GM21717 (cell line): ENCODE data around the gene ZNRF4.
"Not testable (repeated sequence)": the region's sequence is repeated elsewhere in the genome, so short reads cannot be mapped to it uniquely, and the experiment has no call there.

Experiments used
- ATAC-seq: cut with Tn5 transposase; IDR thresholded peaks from one replicate; pipeline ENCODE4 v1.9.1; 2021; ENCODE audit warnings: mild to moderate bottlenecking, moderate library complexity; ENCODE audit not compliant: unreplicated experiment

Gene ZNRF4, protein sequence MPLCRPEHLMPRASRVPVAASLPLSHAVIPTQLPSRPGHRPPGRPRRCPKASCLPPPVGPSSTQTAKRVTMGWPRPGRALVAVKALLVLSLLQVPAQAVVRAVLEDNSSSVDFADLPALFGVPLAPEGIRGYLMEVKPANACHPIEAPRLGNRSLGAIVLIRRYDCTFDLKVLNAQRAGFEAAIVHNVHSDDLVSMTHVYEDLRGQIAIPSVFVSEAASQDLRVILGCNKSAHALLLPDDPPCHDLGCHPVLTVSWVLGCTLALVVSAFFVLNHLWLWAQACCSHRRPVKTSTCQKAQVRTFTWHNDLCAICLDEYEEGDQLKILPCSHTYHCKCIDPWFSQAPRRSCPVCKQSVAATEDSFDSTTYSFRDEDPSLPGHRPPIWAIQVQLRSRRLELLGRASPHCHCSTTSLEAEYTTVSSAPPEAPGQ

DNA sequence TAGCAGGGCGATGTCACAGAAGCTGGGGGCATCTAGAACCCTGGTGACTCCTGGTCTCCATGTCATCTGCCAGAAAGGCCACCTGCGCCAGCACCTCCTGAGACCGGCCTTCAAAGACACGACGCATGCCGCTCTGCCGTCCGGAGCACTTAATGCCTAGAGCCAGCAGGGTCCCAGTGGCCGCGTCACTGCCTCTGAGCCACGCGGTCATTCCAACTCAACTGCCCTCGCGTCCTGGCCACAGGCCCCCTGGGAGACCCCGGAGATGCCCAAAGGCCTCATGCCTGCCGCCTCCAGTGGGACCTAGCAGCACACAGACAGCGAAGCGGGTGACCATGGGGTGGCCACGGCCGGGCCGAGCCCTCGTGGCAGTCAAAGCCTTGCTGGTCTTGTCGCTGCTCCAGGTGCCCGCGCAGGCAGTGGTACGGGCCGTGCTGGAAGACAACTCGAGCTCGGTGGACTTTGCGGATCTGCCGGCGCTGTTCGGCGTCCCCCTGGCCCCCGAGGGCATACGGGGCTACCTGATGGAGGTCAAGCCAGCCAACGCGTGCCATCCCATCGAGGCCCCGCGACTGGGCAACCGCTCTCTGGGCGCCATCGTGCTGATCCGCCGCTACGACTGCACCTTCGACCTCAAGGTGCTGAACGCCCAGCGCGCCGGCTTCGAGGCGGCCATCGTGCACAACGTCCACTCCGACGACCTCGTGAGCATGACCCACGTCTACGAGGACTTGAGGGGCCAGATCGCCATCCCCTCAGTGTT, at the start of gene ZNRF4:
Gene ZNRF4 (plus strand): TSS at position 51 of the 763 bp plus-strand sequence. CDS start 75 bp downstream, at position 126.
- no peak for ATAC-seq

DNA sequence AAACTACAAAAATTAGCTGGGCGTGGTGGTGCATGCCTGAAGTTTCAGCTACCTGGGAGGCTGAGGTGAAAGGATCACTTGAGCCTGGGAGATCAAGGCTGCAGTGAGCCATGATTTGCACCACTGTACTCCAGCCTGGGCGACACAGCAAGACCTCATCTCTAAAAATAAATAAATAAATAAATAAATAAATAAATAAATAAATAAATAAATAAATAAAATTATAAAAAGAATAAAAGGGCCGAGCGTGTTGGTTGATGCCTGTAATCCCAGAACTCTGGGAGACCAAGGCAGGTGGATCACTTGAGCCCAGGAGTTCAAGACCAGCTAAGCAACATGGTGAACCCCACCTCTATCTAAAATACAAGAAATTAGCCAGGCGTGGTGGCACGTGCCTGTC, 49.0 kb upstream of the ZNRF4 start:
- ATAC-seq = not testable (repeated sequence)

DNA sequence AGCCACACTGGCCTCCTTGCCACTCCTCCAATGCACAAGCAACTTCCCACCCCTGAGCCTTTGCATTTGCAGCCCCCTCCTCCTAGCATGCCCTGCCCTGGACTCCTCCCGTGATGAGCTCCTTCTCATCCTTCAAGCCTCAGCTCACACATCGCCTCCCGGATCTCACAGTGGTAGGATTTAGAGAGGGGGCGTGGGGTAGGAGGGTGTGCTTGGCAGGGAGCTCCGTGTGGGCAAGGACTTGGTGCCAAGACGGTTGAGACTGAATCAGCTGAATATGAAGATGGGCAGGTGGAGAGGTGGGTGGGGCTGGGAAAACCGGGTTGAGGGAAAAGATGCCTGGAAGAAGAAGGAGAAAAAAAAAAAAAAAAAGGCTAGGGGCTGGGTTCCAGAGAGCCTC, 48.4 kb upstream of the ZNRF4 start:
- no peak for ATAC-seq

DNA sequence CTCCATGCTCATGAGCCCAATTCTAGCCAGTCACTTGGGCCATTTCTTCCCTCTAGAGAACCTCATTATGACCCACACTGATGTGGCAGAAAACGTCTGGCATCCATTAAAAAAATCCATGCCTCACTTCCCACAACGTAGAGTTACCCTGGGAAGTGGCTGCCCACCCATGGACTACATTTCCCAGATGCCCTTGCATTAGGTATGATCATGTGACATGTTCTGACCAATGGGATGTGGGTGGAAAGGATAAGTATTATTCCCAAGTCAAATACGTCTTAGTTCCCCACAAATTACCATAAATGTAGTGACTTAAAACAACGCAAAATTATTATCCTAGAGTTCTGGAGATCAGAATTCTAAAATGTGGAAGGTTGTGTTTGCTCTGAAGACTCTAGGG, 47.9 kb upstream of the ZNRF4 start:
- ATAC-seq = no peak

DNA sequence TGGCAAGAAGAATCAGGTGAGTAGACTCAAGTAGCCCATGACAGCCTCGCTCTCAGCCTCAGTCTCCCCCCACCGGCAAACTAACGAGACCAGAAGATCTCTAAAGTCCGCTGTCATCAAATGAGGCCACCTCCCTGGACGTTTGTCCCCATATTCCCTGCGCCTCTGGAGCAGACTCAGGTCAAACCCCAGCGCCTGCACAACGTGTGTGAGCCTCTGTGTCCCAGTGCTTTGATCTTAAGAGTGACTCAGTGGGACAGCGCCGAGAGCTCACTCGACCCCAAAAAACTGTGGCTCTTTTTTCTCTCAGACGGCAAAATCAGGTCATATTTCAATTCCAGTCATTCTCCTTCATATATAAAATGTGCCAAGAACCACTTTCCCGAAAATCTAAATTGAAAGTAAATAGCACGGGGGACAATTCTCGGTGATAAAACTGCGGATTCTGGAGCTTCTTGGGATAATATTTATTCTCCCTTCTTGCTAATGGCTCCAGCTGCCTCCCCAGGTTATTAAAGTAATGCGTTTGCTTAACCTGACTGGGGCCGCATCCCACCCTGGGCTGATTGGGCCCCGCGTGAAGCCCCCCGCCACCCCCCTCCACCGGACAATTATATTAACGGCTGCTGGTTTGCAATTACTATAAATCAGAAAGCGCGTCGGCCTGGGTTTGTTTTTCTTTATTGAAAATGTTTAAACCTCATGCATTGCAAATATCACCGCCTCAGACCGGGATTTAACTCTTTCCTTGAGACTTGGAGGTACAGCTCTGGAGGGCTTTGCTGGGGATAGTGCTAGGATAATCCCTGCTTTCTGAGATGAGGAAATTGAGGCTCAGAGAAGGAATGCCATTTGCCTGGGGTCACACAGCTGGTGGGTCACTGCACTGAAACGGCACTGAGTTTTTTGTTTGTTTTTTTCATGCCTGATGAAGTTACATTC, 37.5 kb upstream of the ZNRF4 start:
- no peak for ATAC-seq

DNA sequence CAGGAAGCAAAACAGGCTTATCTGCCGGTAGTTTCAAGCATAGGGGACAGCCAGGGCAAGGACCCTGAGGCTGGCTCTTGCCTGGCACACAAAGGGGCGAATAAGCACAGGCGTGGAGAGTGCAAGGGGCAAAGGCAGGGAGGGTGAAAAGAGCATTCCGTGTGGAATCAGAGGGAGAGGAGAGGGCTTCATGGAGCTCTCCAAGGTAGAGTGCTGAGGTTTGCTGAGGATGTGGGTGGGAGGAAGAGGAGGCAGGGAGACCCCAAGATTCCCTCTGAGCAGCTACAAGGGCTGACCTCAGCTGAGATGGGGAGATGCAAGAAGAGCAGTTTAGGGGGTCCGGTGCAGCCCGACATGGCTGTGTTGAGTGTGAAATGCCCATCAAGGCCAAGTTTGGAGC, 36.5 kb upstream of the ZNRF4 start:
- ATAC-seq = no peak

DNA sequence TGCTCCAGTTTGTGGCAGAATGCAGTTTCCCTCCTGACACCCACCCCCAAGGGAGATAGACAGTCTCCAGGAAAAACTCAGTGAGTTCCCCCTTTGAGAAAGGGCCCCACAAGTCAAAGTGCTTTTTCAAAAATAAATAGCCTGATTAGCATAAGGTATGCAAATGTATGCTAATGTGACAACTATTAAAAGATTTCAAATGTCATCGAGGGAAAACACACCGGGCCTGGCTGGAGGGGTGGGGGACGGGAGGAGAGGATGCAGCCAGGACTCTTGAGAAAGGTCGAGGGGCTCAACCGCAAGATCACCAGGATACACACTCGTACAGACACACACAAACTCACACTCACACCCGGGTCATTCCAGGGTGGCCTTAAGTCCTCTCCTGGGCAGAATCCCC, 34.3 kb upstream of the ZNRF4 start:
- ATAC-seq = no peak

- ATAC-seq = no peak
Observed at GRCh38 chr19:5423567-5424125, 31.6 kb upstream of the ZNRF4 start.

GRCh38 chr19:5424192-5424973, 30.8 kb upstream of the ZNRF4 start:
- no peak for ATAC-seq

GRCh38 chr19:5425260-5425659, 30.0 kb upstream of the ZNRF4 start:
- ATAC-seq = no peak

GRCh38 chr19:5430237-5430636, 25.0 kb upstream of the ZNRF4 start:
- ATAC-seq = no peak

GRCh38 chr19:5432687-5433086, 22.5 kb upstream of the ZNRF4 start:
- no peak for ATAC-seq

DNA sequence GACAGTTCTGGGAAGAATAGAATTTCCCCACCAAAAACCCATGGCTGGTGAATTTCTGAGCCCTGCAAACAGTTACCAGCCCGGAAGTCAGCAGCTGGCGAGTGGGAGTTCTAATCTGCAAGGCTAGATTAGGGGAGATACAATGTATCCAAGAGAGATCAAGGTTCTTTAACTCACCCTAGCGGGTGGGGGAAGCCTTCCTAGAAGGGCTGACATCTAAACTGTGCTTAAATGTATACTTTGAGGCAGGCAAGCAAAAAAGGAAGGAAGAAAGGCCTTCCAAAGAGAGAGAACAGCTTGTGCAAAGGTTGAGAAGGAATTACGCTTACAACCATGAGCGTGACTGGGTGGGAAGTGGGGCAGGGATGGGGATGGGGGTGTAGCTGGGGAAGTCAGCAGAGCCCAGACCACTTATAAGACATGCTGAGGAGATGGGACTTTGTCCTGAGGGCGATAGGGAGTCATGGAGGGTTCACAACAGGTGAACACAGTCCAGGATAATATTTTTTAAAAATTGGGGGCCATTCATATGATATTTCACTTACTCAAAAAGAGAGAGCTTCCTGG, 20.8 kb upstream of the ZNRF4 start:
- ATAC-seq = no peak

GRCh38 chr19:5434970-5435641, 20.1 kb upstream of the ZNRF4 start:
- no peak for ATAC-seq

DNA sequence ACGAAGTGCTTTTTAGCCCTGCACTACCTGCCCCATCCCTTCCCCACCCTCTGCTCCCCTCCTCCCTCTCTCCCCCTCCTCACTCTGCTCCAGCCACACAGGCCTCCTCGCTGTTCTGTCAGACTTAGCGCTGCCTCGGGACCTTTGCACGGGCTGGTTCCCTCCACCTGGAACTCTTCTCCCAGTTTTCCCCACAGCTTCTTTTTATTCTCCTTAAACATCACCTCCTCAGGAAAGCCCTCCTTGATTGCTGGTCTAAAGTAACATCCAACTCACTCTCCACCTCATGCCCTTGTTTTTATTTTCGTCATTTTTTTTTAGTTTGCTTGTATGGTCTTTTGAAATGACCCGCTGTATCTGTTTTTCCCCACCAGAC, 19.6 kb upstream of the ZNRF4 start:
- no peak for ATAC-seq

DNA sequence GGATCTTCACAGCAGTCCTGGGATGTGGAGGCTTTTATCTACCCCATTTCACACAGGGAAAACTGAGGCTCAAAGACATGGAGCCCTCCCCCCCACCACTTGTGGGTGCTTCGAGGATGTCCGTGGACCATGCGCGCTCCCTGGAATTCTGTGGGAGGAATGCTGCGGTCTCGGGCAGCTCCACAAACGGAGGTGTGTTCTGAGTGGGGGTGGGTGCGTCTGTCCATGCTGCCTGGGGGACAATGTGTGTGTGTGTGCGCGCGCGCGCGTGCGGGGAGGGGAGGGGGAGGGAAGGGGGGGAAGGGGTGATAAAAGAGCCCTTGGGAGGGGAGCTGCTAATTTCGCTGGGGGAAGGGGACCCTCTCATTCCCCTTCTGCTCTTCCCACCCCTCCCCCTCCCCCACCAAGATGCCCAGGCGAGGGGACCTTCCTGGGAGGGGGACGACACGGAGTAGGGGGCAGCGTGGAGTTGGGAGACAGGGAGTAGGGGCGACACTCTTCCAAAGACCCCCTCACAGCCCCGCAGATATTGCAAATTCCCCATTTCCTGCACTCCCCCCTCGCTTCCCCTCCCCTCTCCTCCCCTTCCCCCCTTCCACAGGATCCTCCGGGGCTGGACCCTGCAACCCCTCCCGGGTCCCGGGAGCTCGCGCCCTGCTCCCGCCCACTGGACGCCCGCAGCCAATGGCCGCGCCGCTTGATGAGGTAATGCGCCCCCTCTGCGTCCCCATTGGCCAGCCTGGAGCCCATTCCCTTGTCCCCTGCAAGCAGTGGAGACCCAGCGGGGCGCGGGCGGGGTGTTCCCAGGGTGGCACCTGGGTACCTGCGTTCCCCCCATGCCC, 18.9 kb upstream of the ZNRF4 start:
- ATAC-seq = no peak

DNA sequence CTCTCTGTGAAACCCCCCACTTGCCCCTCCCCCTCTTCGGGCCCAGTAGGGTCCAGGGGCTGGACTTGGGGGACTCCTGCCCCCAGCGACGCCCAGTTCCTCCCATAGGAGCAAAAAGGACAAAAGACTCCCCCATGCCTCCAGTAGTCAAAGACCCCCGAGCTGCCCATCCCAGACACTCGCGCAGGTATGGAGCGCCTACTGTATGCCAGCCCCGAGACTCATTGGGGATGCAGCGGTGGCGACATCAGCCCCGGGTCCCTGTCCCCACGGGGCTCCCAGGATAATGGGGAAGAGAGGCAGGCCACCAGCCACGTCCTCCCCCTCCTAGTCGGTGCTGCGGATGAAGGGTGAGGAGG, 18.3 kb upstream of the ZNRF4 start:
- no peak for ATAC-seq

DNA sequence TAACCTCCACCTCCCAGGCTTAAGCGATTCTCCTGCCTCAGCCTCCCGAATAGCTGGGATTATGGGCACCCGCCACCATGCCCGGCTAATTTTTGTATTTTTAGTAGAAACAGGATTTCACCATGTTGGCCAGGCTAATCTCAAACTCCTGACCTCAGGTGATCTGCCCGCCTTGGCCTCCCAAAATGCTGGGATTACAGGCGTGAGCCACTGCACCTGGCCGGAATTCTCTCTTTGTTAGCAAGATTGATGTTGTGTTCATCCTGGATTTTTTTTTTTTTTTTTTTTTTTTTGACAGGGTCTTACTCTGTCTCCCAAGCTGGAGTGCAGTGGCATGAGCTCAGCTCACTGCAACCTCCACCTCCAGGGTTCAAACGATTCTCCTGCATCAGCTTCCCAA, 16.5 kb upstream of the ZNRF4 start:
- not testable (repeated sequence) for ATAC-seq
